Measurements from ENCODE around the gene U2SURP.
A peak's percentile ranks its signal among the peaks of the same experiment; 100 is the strongest.
"Not testable (repeated sequence)": the region's sequence is repeated elsewhere in the genome, so short reads cannot be mapped to it uniquely, and the experiment has no call there.

Gene U2SURP

DNA sequence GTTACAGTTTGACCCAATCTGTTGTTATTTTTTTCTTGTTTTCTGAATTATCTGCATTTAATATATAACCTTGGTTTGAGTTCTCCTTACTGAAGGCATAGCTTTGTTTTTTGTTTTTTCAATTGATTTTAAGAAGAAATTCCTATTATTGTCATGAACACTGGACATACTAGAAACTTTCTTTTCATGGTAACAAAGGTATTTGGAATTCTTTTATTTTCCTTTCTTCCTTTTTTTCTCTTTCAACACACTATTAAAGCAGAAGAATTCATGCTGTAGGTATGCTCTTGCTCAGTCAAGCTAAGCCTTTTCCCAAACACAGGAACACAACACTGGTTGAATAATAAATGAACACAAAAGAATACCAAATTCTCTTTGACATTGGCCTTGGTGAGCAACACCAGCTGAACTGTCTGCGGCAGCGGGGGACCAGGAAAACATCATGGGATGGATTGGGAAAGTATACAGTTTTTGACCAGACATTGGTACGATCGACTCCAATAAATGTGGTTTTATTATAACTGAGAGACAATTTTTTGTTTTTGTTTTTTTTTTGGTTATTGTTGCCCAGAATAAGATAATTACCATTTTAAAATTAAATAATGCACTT lies 23.1 kb downstream of the U2SURP start:
- DNase-seq, result no peak

DNA sequence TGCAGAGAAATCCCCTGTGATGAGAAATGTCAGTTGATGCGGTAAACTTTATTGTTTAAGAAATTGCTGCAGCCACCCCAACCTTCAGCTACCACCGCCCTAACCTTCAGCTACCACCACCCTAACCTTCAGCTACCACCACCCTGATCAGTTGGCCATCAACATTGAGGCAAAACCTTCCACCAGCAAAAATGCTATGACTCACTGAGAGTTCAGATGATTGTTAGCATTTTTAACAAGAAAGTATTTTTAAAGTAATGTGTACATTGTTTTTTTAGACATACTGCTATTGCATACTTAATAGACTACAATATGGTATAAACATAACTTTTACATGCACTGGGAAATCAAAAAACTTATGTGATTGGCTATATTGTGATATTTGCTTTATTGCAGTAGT lies 30.0 kb downstream of the U2SURP start:
- no peak for DNase-seq

DNA sequence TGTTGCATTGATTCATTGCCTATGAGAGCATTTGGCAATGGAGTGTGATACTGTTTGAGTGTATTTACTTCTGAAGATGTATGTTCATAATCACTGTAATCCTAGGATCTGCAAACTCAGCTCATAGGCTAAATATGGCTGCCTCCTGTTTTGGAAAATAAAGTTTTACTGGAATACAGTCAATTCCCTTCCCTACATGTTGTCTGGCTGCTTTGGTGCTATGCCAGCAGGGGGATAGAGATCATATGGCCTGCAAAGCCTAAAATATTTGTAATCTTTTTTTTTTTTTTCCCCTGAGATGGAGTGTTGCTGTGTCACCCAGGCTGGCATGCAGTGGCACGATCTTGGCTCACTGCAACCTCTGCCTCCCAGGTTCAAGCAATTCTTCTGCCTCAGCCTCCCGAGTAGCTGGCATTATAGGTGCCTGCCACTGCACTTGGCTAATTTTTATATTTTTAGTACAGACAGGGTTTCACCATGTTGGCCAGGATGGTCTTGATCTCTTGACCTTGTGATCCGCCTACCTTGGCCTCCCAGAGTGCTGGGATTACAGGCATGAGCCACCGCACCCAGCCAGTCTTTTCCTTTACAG lies 30.5 kb downstream of the U2SURP start:
- DNase-seq, result not testable (repeated sequence)

DNA sequence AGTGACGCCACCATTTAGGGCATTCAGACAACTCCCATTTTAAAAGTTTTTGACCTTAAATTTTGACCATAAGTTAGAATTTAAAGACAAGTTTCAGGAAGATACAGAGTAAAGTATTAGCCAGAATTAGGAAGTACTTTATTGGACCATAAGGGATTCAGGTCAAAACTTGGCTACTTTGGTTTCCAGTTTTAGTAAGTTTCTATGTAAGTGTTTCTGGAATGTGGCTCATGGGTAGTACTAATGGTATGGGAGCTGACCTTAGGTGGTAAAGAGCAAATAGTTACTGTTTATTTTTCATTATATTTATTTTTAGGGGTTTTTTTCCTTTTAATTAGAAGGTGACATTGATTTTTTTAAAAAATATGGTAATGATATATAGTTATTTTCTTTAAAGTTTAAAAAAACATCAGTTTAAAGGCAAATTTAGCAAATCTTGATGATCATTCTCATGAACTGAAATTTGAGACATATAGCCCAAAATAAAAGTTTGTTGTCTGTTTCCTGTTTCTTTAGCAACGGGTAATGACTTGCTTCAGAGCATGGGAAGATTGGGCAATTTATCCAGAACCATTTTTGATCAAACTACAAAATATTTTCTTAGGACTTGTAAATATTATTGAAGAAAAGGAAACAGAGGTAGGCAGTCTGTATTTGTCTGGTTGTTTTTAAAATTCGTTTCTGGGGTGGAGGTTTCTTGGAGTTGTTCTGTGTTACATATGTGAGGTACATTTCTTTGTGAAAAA lies 34.3 kb downstream of the U2SURP start:
- no peak for DNase-seq

DNA sequence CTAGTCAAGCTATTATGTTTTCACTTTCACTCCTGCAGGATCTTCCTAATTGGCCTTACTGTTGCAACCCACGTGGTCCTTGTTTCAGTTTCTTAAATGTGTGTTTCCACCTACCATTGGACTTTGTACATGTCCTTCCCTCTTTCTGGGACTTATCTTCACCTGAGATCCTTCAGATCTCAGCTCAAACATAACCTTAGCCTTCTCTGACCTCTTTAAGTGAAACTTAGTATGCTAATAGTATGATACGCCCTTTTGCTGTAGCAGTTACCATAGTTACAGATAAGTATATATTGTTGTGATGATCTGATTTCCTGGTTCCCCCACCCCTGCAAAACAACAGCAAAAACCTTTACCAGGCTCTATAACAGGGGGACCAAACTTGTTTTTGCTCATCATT lies 35.2 kb downstream of the U2SURP start:
- no peak for DNase-seq

DNA sequence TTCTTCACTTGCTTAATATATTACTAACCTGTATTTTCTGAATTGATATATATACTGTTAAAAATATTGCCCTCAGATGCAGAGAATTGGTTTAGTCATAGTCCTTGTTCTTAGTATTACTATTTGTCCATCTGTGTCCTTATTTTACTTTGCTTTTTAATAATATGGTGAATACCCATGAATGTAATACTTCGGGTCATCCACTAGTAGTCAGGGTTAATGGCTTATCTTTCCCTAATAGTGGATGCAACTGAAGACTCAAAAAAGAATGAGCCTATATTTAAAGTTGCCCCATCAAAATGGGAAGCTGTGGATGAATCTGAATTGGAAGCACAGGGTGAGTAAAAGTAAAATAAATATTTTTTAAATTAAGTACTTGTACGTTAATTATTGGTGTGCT lies 36.5 kb downstream of the U2SURP start:
- no peak for DNase-seq

DNA sequence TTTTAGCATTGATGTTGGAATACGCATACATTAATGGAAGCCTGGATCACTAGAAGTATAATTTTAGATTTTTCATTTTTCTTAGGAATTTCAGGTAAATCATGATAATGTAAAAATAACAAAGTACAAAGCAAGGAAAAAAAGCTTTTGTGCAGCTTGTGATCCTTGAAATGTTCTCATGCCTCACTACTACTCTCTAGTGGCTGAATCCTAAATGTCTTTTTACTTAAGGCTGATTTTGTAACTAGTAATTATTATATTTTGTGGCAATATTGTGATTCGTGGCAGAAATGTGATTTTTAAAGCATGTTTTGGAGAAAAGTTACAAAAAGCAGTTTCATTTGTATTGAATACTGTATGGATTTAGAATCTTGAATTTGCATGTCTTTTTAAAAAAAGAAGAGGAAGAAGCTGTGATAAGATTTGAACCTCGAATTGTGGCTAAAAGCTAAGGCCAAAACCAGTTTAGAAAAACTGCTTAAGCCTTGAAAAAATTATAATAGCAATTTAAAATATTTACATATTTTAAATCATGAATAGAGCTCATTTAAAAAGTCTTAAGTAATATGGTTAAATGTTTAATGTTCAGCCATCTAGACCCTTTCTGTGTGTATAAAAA lies 39.0 kb downstream of the U2SURP start:
- DNase-seq, result peak; percentile 3

DNA sequence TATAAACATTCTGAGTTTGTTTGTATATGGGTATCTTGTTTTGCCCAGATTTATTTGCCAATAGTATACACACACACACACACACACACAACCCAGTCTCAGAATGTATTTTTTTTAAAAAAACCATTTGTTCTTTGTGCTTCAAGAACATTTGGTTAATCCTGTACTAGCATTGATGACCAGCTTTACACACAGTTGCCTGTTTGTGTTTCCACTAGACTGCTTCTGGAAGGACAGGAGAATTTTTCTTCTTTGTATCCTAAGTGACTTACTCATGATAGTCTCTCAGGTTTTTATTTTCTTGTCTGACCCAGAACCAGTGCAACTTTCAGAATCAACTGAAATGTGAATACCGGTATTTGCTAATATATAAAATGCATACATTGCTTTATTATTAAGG lies 40.5 kb downstream of the U2SURP start:
- no peak for DNase-seq

DNA sequence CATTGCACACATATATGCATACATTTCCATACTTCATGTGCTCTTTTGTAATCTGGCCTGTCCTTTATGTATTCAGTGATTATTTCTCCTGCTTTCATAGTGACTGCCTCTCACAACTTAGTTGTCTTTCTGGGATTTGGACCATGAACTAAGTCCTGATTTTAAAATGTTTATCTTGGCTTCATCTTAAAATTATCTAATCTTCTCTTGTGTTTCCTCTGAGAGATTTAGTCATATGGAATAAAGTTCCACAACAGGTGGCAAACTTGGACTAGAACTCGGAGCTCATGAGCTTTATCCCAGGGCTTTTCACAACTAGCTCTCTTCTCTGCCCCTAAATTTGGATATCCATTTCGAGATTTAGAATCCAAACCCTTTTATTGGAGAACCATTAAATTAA lies 44.3 kb downstream of the U2SURP start:
- no peak for DNase-seq

DNA sequence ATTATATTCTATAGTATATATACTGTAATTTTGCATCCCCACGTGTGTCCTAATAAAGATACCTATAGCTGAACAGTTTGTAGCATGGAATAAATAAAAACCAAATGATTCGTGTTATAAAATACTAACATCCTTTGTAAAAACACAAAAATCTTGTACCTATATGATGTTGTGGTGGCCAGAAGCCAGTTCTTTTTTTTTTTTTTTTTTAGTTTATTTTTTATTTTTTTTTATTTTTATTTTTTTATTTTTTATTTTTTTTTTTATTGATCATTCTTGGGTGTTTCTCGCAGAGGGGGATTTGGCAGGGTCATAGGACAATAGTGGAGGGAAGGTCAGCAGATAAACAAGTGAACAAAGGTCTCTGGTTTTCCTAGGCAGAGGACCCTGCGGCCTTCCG lies 44.7 kb downstream of the U2SURP start:
- not testable (repeated sequence) for DNase-seq

DNA sequence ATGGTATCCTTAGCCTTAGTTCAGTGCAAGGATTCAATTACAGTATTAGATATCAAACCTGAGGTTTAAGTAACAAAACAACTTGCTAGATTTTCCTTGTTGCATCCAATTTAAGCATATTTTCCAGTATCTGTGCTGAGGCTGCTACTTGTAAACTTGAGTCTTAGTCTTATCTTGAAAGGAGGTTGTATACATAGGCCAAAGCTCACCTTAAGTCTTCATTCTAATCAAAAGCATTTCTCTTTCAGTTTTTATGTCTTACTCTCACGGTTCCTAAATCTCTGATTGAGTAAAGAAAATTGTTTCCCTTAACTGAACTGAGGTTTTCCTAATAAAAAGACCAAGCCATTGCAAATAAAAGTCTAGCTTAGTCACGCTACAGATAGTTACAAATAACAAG lies 52.6 kb downstream of the U2SURP start:
- no peak for DNase-seq

DNA sequence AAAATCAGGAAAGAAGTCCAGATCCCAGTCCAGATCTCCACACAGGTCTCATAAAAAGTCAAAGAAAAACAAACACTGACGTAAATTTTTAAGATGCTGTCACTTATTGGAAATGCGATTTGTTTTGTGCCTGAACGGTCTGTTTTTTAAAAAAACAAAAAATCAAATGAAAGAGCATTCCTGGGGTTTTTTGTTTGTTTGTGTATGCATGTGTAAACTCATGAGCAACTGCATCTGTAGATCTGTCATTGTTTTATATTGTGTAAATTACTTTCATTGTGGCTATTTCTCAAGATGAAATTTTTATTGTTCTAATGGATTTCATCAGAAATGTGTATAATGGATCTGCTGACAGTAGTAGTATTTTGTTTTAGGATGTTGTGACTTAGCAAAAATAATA lies 55.0 kb downstream of the U2SURP start:
- DNase-seq, result no peak

DNA sequence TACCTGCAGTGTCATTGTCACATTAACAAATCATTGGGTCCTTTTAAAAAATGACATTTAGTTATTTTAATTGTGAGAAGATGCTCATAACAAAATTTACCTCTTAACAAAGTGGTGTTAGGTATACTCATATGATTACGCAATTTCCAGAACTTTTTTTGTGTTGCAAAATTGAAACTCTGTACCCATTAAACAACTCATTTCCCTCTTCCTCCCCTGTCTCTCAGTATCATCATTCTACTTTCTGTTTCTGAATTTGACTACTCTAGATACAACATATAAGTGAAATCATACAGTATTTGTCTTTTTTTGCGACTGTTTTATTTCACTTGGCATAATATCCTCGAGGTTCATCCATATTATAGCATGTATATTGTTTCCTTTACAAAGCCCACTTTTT lies 59.5 kb downstream of the U2SURP start:
- DNase-seq, result no peak

DNA sequence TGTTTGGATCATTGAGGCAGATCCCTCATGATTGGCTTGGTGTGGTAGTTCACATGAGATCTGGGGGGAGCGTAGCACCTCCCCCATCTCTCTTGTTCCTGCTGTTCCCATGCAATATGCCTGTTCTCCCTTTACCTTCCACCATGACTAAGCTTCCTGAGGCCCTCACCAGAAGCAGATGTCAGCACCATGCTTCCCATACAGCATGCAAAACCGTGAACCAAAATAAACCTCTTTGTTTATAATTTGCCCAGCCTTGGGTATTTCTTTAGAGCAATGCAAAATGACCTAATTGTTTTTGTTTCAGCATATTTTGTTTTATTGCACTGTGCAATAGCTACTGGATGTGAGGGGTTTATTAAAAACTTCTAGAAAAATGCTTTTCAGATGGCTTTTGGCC lies 61.6 kb downstream of the U2SURP start:
- no peak for DNase-seq

DNA sequence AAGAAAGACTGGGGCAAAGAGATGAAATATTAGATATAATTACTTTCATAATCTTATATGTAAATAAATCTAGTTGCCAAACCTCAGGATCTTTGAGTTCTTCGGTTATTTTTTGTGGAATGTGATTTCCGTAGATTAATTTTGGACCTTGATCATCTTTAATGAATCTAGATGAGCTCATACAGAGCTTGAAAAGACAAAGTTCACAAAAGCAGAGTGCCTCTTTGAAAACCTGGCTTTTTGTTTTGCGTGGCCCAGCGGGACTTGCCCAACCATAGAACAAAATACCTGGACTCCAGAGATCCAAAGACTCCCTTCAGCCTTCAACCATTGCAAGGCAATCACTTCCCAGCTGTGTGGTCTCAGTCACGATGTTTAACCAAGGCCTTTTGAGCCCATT lies 63.4 kb downstream of the U2SURP start:
- DNase-seq, result no peak

DNA sequence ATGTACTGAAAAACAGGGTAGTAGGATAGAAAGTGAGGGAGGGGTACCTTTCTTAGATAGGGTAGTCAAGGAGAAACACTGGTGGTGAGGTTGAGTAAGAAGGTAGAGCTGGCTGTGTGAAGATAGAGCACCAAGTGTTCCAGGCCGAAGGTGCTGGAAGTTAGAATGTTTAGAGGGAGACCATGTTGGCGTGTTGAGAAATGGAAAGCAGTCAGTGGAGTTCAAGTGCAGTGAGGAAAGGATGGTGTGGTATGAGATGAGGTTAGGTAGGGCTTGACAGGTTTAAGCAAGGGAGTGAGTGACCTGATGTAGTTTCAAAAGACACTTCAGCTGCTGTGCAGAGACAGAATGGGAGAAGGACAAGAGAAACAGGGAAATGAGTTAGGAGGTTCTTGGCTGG lies 64.0 kb downstream of the U2SURP start:
- DNase-seq, result no peak

DNA sequence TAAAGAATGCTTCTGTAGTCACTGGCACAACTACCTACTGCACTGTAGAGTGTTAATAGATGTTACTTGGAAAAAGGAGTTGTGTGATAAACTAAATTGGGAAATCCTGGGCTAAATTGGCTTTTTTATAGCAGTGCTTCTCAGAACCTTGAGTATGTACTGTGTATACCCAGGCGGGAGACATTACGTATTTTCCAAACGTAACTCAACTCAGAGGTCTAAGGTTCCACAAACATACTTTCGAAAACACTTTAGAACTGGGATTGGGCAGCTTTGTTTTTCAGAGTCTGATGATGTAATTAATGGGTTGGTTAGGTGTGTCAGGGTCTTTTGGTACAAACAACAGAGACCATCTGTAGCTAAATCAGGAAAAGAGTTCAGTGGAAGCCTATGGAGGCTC lies 64.7 kb downstream of the U2SURP start:
- DNase-seq, result no peak

DNA sequence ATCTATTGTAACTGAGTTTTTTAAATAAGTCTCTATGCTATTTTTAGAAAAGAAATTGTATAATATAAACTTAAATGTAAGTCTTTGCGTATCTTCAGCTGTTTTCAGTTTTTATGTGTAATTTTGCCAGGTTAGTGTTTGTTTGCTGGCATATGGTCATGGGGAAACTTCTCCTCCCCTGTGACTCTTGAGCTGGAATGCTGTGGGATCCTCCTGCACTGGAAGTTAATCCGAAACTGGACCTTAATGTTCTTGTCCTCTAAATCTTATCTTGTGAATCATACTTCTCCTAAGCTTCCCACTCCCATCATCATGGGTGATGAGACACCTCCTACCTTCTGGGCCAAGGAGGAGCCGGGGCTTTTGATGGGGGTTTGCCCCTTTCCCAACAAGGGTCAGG lies 65.8 kb downstream of the U2SURP start:
- no peak for DNase-seq

DNA sequence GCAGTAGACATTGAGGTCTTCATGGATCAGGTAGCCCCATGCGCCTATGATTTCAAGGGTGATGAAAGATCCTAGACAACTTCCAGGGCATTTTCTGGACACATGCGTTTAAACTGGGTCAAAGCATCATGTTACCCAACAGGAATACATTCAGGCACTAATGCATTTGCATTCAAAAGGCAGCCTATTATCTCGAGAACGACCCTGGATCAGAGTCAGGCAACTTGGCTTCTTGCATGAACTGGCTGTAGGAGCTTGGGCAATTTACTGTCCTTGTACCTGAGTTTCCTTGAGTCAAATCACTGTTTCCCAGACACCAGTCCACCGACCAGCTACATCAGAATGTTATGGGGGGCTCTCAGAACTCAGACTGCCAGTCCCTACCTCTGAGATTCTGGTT lies 66.7 kb downstream of the U2SURP start:
- no peak for DNase-seq

DNA sequence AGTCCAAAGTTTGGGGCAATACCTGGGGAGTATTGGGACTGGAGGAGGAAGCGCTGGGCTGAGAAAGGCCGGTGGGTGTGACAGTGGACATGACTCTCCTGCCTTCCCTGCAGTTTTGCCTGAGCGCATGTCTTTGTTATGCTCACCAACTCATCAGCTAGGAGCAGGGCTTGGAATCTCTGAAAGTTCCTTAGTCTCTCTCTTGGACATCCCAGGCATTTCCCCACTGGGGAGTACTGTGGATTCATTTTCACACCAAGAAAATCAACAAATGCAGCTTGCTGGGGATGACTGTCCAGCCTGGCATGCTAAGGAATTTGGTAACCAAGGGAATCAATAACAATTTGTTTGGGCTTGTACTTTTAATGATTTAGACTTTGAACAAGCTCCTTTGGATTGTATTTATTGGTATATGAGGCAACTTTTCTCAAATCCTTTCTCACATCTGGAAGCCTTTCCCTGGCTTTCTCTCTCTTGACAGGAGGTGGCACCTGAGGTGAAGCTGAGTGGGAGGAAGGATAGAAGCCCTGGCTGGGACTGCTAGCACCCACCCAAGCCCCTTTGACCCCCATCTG lies 69.7 kb downstream of the U2SURP start:
- DNase-seq, result no peak

DNA sequence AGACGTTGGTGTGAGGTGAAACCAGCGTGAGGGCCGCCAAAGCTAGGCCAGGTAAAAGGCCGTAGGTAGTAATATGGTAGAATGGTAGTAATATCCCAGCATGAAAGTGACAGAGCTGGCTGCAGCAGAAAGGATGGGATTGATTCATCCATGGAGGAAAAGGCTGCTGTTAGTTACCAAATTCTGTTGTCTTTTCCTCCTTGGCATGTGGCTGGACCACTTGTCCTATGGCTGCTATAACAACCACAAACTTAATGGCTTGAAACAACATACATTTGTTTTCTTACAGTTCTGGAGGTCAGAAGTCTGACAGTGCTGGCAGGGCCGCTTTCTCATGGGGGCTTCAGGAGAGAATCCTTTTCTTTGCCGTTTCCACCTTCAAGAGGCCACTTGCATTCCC lies 70.4 kb downstream of the U2SURP start:
- no peak for DNase-seq

DNA sequence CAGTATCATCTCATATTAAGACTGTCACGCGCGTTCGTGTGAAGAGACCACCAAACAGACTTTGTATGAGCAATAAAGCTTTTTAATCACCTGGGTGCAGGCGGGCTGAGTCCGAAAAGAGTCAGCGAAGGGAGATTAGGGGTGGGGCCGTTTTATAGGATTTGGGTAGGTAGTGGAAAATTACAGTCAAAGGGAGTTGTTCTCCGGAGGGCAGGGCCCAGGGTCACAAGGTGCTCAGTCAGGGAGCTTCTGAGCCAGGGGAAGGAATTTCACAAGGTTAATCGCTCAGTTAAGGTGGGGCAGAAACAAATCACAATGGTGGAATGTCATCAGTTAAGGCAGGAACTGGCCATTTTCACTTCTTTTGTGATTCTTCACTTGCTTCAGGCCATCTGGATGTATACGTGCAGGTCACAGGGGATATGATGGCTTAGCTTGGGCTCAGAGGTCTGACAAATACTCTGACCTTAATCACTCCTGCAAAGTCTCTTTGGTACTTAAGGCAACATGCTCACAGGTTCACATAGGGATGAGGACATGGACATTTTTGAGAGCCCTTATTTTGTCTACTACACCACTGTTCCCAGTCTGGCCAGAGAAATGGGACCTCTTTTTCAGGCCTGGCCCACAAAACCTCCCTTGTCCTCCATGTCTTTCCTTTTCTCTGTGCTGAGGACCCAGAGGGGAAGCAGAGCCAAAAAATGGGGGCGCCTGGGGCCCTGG lies 71.1 kb downstream of the U2SURP start:
- DNase-seq, result not testable (repeated sequence)

DNA sequence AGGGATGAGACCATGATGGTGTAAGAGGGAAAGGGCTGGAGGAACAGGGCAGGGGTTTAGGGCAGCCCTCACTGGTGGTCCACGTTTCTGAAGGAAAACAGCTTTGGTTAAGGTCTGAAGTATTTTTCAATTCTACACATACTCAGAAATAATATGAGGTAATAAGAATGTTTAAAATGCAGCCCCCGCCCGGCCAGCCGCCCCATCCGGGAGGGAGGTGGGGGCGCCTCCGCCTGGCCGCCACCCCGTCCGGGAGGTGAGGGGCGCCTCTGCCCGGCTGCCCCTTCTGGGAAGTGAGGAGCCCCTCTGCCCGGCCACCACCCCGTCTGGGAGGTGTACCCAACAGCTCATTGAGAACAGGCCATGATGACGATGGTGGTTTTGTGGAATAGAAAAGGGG lies 72.2 kb downstream of the U2SURP start:
- DNase-seq, result not testable (repeated sequence)

All from NCI-H524 treated with DMSO at 0.1 percent for 48 hours (cell line).